HUES6 (cell line): ENCODE measurements around the gene SAMD9L.

ENCODE experiments used
- H3K27ac ChIP-seq: 2 replicates; pipeline ENCODE4 v1.7.0; 2013; ENCODE audit warnings: low read depth, mild to moderate bottlenecking, low read length, inconsistent platforms
- H3K27me3 ChIP-seq: 2 replicates; pipeline ENCODE4 v1.6.1; 2013; ENCODE audit warnings: low read length; ENCODE audit not compliant: control insufficient read depth, insufficient read depth
- H3K36me3 ChIP-seq: 2 replicates; pipeline ENCODE4 v1.6.1; 2013; ENCODE audit warnings: low read length; ENCODE audit not compliant: control insufficient read depth, insufficient read depth
- H3K4me1 ChIP-seq: 2 replicates; pipeline ENCODE4 v1.6.1; 2013; ENCODE audit warnings: low read length; ENCODE audit not compliant: control insufficient read depth, insufficient read depth
- H3K4me3 ChIP-seq: 2 replicates; pipeline ENCODE4 v1.5.1; 2013; ENCODE audit warnings: low read depth, low read length
- H3K9ac ChIP-seq: one replicate; pipeline ENCODE4 v1.6.1; 2013; ENCODE audit warnings: mild to moderate bottlenecking, low read length
- H3K9me3 ChIP-seq: 2 replicates; pipeline ENCODE4 v1.6.1; 2013; ENCODE audit warnings: low read depth, low read length; ENCODE audit not compliant: control insufficient read depth, insufficient read depth

Gene SAMD9L

GRCh38 chr7:93171606-93172226 lies 23.5 kb upstream of the SAMD9L start:
- H3K4me1 ChIP-seq = no peaks in the 10 kb centered on the region
- no peak overlapping the region for H3K27ac ChIP-seq
- H3K4me3 ChIP-seq = no peak overlapping the region
- no peaks in the 10 kb centered on the region for H3K36me3 ChIP-seq
- no peak overlapping the region for H3K9ac ChIP-seq
- H3K9me3 ChIP-seq = peaks cover 16% of the 10 kb centered on the region
- no peaks in the 10 kb centered on the region for H3K27me3 ChIP-seq

GRCh38 chr7:93165447-93165846 lies 17.3 kb upstream of the SAMD9L start:
- no peaks in the 10 kb centered on the region for H3K9me3 ChIP-seq
- H3K27me3 ChIP-seq = no peaks in the 10 kb centered on the region
- H3K36me3 ChIP-seq = no peaks in the 10 kb centered on the region
- no peak overlapping the region for H3K4me3 ChIP-seq
- no peaks in the 10 kb centered on the region for H3K4me1 ChIP-seq
- no peak overlapping the region for H3K9ac ChIP-seq
- no peak overlapping the region for H3K27ac ChIP-seq

- Histone ChIP-seq H3K9me3 (no peaks in the 10 kb centered on the region), H3K27me3 (no peaks in the 10 kb centered on the region), H3K36me3 (no peaks in the 10 kb centered on the region), H3K4me1 (no peaks in the 10 kb centered on the region), H3K4me3 (no peak overlapping the region), H3K27ac (no peak overlapping the region), H3K9ac (no peak overlapping the region)
These were observed 16.6 kb upstream of the SAMD9L start for GRCh38 chr7:93164766-93165165.

- no peaks in the 10 kb centered on the region for H3K4me1 ChIP-seq
- H3K27me3 ChIP-seq = no peaks in the 10 kb centered on the region
- no peak overlapping the region for H3K27ac ChIP-seq
These were observed 13.1 kb upstream of the SAMD9L start for GRCh38 chr7:93161181-93161762.

GRCh38 chr7:93160410-93160809 lies 12.2 kb upstream of the SAMD9L start:
- Histone ChIP-seq H3K4me3 (no peak overlapping the region), H3K9me3 (no peaks in the 10 kb centered on the region), H3K27me3 (no peaks in the 10 kb centered on the region)

More at GRCh38 chr7:93161181-93161762, 13.1 kb upstream of the SAMD9L start:
- no peak overlapping the region for H3K9ac ChIP-seq
- no peaks in the 10 kb centered on the region for H3K9me3 ChIP-seq
- no peaks in the 10 kb centered on the region for H3K36me3 ChIP-seq
- no peak overlapping the region for H3K4me3 ChIP-seq

GRCh38 chr7:93159490-93159889 lies 11.3 kb upstream of the SAMD9L start:
- H3K4me1 ChIP-seq = no peaks in the 10 kb centered on the region
- no peak overlapping the region for H3K4me3 ChIP-seq
- no peak overlapping the region for H3K27ac ChIP-seq
- H3K9ac ChIP-seq = no peak overlapping the region
- no peaks in the 10 kb centered on the region for H3K36me3 ChIP-seq
- no peaks in the 10 kb centered on the region for H3K9me3 ChIP-seq
- no peaks in the 10 kb centered on the region for H3K27me3 ChIP-seq

More at GRCh38 chr7:93160410-93160809, 12.2 kb upstream of the SAMD9L start:
- Histone ChIP-seq H3K9ac (no peak overlapping the region), H3K36me3 (no peaks in the 10 kb centered on the region), H3K27ac (no peak overlapping the region), H3K4me1 (no peaks in the 10 kb centered on the region)

- Histone ChIP-seq H3K4me1 (no peaks in the 10 kb centered on the region), H3K9me3 (no peaks in the 10 kb centered on the region), H3K4me3 (no peak overlapping the region), H3K27ac (no peak overlapping the region), H3K9ac (no peak overlapping the region), H3K27me3 (no peaks in the 10 kb centered on the region), H3K36me3 (no peaks in the 10 kb centered on the region)
These were observed 8.7 kb upstream of the SAMD9L start for GRCh38 chr7:93156884-93157283.

GRCh38 chr7:93150200-93150835 lies 2.1 kb upstream of the SAMD9L start:
- Histone ChIP-seq H3K4me1 (no peaks in the 10 kb centered on the region), H3K4me3 (no peak overlapping the region), H3K27me3 (no peaks in the 10 kb centered on the region), H3K36me3 (no peaks in the 10 kb centered on the region), H3K9me3 (no peaks in the 10 kb centered on the region), H3K9ac (no peak overlapping the region), H3K27ac (no peak overlapping the region)

- Histone ChIP-seq H3K9ac (no peak overlapping the region), H3K4me1 (no peaks in the 10 kb centered on the region), H3K27me3 (no peaks in the 10 kb centered on the region), H3K9me3 (no peaks in the 10 kb centered on the region), H3K36me3 (no peaks in the 10 kb centered on the region), H3K4me3 (no peak overlapping the region), H3K27ac (no peak overlapping the region)
These were observed 542 bp upstream of the SAMD9L start for GRCh38 chr7:93148727-93149126.

GRCh38 chr7:93147363-93147762 lies 822 bp downstream of the SAMD9L start:
- no peaks in the 10 kb centered on the region for H3K9me3 ChIP-seq
- no peak overlapping the region for H3K4me3 ChIP-seq
- no peaks in the 10 kb centered on the region for H3K27me3 ChIP-seq
- no peaks in the 10 kb centered on the region for H3K4me1 ChIP-seq
- no peaks in the 10 kb centered on the region for H3K36me3 ChIP-seq
- no peak overlapping the region for H3K9ac ChIP-seq
- H3K27ac ChIP-seq = no peak overlapping the region

GRCh38 chr7:93146472-93147141 lies 1.6 kb downstream of the SAMD9L start:
- no peaks in the 10 kb centered on the region for H3K27me3 ChIP-seq
- no peaks in the 10 kb centered on the region for H3K36me3 ChIP-seq
- H3K9me3 ChIP-seq = no peaks in the 10 kb centered on the region
- no peak overlapping the region for H3K27ac ChIP-seq
- H3K4me3 ChIP-seq = no peak overlapping the region
- no peaks in the 10 kb centered on the region for H3K4me1 ChIP-seq
- no peak overlapping the region for H3K9ac ChIP-seq
